Measurements from ENCODE around the gene MGME1.

DNA sequence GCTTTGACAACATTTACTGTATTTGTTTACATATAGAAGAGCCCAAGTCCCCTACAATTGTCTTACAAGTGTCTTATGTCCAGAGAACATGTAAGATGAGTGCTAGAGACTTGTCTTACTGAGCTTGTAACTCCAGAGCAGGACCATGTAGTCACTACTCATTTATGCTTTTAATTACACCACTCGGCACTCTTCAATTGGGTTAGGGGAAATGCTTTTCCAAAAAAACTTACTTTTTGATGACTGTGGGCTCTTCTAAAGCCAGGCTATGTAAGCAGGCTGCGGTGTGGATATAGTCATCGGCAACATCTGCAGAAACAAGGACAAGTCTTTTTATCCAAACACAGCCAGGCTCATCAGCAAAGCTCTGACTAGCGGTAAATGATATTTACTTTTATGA is 18.9 kb upstream of the MGME1 start:
- TF ChIP-seq POLR2A (IDR thresholded peaks at IDR 0.05), result no peak
- TF ChIP-seq POLR2AphosphoS5 (IDR thresholded peaks at IDR 0.05), result no peak
- no peak for TF ChIP-seq EP300 (IDR thresholded peaks at IDR 0.05)
- TF ChIP-seq, protein P1, sequence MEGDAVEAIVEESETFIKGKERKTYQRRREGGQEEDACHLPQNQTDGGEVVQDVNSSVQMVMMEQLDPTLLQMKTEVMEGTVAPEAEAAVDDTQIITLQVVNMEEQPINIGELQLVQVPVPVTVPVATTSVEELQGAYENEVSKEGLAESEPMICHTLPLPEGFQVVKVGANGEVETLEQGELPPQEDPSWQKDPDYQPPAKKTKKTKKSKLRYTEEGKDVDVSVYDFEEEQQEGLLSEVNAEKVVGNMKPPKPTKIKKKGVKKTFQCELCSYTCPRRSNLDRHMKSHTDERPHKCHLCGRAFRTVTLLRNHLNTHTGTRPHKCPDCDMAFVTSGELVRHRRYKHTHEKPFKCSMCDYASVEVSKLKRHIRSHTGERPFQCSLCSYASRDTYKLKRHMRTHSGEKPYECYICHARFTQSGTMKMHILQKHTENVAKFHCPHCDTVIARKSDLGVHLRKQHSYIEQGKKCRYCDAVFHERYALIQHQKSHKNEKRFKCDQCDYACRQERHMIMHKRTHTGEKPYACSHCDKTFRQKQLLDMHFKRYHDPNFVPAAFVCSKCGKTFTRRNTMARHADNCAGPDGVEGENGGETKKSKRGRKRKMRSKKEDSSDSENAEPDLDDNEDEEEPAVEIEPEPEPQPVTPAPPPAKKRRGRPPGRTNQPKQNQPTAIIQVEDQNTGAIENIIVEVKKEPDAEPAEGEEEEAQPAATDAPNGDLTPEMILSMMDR (IDR thresholded peaks at IDR 0.05), result no peak

All from sigmoid colon (tissue), 4 donors.